ENCODE results near the gene NPIPA1. TPM values are rescaled to one million over a fixed set of nuclear protein-coding genes. Genes with fewer than 3 reads are reported as not detected.

The NPIPA1 gene
- total RNA-seq: 18.4 and 52.7 TPM in 2 replicates

DNA sequence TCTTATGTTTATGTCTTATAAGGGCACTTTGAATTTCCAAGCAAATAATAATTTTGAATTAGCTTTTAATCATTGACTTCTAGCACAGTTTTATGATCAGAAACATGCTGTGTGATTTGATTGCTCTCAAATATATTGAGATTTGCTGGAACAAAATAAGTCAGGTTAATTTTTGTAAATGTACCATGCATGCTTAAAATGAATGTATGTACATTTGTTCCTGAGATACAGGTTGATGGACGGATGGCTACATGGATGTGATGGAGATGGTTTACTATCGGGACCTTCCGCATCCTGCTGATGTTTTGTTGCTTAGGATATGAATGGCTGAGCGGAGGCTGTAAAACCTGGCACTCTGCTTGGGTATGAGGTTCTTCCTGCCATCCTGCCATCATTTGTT lies at the start of gene NPIPA1:
TSS of gene NPIPA1 (plus strand) at position 301 of the 400 bp plus-strand sequence. CDS start at position 301, 0 bp downstream.

DNA sequence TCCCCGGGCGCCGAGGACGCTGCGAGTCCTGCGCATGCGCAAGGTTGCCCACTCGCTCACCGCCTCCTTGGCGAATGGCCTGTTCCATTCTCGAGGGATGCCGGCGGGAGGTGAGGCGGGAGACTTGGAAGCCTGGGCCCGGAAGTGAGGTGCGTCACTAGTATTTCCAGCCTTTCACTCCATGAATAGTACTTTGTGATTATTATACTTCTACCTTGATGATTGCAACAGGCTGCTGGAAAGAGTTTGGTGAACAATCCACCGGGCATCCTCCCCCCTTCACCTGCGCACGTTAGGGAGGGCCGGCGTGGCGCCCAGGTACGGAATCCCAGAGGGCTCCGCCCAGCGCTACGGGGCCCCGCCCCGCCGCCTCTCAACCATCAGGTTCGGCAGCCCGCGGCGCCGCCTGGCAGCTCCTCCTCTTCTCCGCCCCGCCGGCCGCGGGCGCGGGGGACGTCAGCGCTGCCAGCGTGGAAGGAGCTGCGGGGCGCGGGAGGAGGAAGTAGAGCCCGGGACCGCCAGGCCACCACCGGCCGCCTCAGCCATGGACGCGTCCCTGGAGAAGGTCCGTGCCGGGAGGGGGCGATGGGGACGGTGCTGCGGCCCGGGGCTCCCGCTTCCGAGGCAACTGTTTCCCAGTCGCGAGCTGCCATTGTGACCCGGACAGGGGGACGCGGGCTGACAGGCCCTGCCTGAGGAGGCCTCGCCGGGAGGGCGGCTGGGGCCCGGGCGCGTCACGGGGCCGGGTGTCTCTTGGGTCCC lies 37.6 kb downstream of the NPIPA1 start, which contains the start of gene PDXDC1:
TSS of gene PDXDC1 (plus strand) at position 371 of the 762 bp plus-strand sequence. CDS start at position 545, 174 bp downstream.

Other genes starting within 250 kb of the NPIPA1 start
- not detected in 2 replicates for gene PLA2G10, start 243.1 kb upstream of the NPIPA1 start, total RNA-seq
- not detected in 2 replicates for gene NPIPA3, start 234.0 kb upstream of the NPIPA1 start, total RNA-seq
- gene NPIPA2, start 194.9 kb upstream of the NPIPA1 start, total RNA-seq: not detected in 2 replicates
- gene NOMO1, start 103.7 kb upstream of the NPIPA1 start, total RNA-seq: 83.4 and 113 TPM in 2 replicates
- gene PDXDC1, start 37.6 kb downstream of the NPIPA1 start, total RNA-seq: 109 and 132 TPM in 2 replicates
- gene NTAN1, start 118.6 kb downstream of the NPIPA1 start, total RNA-seq: 52.4 and 67.5 TPM in 2 replicates
- gene RRN3, start 156.8 kb downstream of the NPIPA1 start, total RNA-seq: 36.2 and 44.3 TPM in 2 replicates

Measured in regular cardiac myocyte (primary cell).